IMR-90 (cell line): ENCODE results near the gene MCTP2. TPM values are rescaled to one million over a fixed set of nuclear protein-coding genes. Genes with fewer than 3 reads are reported as not detected.

Source experiments
- ATAC-seq: fragments of 200-7000 bp; cut with Tn5 transposase; 2 replicates; pipeline ENCODE4 v1.9.1; 2020; ENCODE audit warnings: low read depth, mild to moderate bottlenecking, moderate library complexity
- BruUV-seq: library from RNA; stranded (reverse); fragments of 400-500 nt; replicated peaks from 2 replicates; lab custom pipeline; 2021; lab: Mats Ljungman, UMichigan
- CTCF ChIA-PET: fragments of 300-600 bp; formaldehyde crosslinking; extraction: SDS; loops from one replicate; lab custom pipeline; 2021; ENCODE audit warnings: antibody characterized with exemption; lab: Yijun Ruan, JAX
- POLR2A ChIA-PET: fragments of 300-600 bp; sonication (Branson Sonifier 250); formaldehyde crosslinking; loops from one replicate; lab custom pipeline; 2022; ENCODE audit warnings: antibody characterized with exemption; ENCODE audit not compliant: unreplicated experiment; lab: Charles Lee
- DNase-seq: peaks from one replicate; pipeline ENCODE4 v3.0.0; 2013
- H2AFZ ChIP-seq: replicated peaks from 2 replicates; pipeline ENCODE3; 2013; ENCODE audit warnings: low read length, mild to moderate bottlenecking; ENCODE audit not compliant: poor library complexity
- H2AK5ac ChIP-seq: 2 replicates; pipeline ENCODE4 v1.6.1; 2013; ENCODE audit warnings: low read depth, low read length, inconsistent platforms
- H2AK9ac ChIP-seq: replicated peaks from 2 replicates; pipeline ENCODE3; 2013; ENCODE audit warnings: mild to moderate bottlenecking, low read depth, low read length, moderate library complexity; ENCODE audit not compliant: poor library complexity
- H2BK120ac ChIP-seq: 2 replicates; pipeline ENCODE4 v1.6.1; 2013; ENCODE audit warnings: low read depth, low read length, inconsistent platforms
- H2BK15ac ChIP-seq: 3 replicates; pipeline ENCODE4 v1.6.1; 2013; ENCODE audit warnings: low read depth, low read length, inconsistent platforms
- H2BK20ac ChIP-seq: 2 replicates; pipeline ENCODE4 v1.6.1; 2013; ENCODE audit warnings: low read depth, mild to moderate bottlenecking, inconsistent platforms, low read length, moderate library complexity
- H2BK5ac ChIP-seq: 2 replicates; pipeline ENCODE4 v1.6.1; 2013; ENCODE audit warnings: mild to moderate bottlenecking, low read depth, low read length, inconsistent platforms; ENCODE audit not compliant: poor library complexity, severe bottlenecking
- H3K14ac ChIP-seq: replicated peaks from 2 replicates; pipeline ENCODE4 v1.6.1; 2013; ENCODE audit warnings: low read depth, low read length, inconsistent platforms
- H3K18ac ChIP-seq: 2 replicates; pipeline ENCODE4 v1.6.1; 2013; ENCODE audit warnings: low read depth, low read length, control low read depth
- H3K23ac ChIP-seq: 2 replicates; pipeline ENCODE4 v1.6.1; 2013; ENCODE audit warnings: low read depth, low read length, inconsistent platforms
- H3K27ac ChIP-seq: 2 replicates; pipeline ENCODE4 v1.5.1; 2013; ENCODE audit warnings: mild to moderate bottlenecking, control low read depth, low read length; ENCODE audit not compliant: insufficient read depth
- H3K27me3 ChIP-seq: 2 replicates; pipeline ENCODE4 v1.6.1; 2013; ENCODE audit warnings: low read length; ENCODE audit not compliant: control insufficient read depth, insufficient read depth
- H3K36me3 ChIP-seq: 2 replicates; pipeline ENCODE4 v1.6.1; 2013; ENCODE audit warnings: low read length, mixed read lengths; ENCODE audit not compliant: control insufficient read depth, insufficient read depth
- H3K4ac ChIP-seq: 2 replicates; pipeline ENCODE4 v1.6.1; 2013; ENCODE audit warnings: low read depth, low read length, inconsistent platforms
- H3K4me1 ChIP-seq: 2 replicates; pipeline ENCODE4 v1.6.1; 2013; ENCODE audit warnings: low read length, mixed read lengths; ENCODE audit not compliant: control insufficient read depth, insufficient read depth
- H3K4me2 ChIP-seq: 2 replicates; pipeline ENCODE4 v1.6.1; 2013; ENCODE audit warnings: low read depth, mild to moderate bottlenecking, control low read depth, low read length, moderate library complexity
- H3K4me3 ChIP-seq: 2 replicates; pipeline ENCODE4 v1.5.1; 2013; ENCODE audit warnings: low read depth, mild to moderate bottlenecking, control low read depth, low read length, moderate library complexity; ENCODE audit not compliant: insufficient read depth
- H3K56ac ChIP-seq: 2 replicates; pipeline ENCODE4 v1.6.1; 2013; ENCODE audit warnings: low read length, inconsistent platforms; ENCODE audit not compliant: insufficient read depth; ENCODE audit errors: extremely low read depth
- H3K79me1 ChIP-seq, 2 experiments: 2 replicates each; pipeline ENCODE4 v1.6.1; 2013; ENCODE audit warnings: low read length in 2 of 2, inconsistent platforms in 1 of 2, low read depth in 1 of 2
- H3K9ac ChIP-seq: 2 replicates; pipeline ENCODE4 v1.6.1; 2013; ENCODE audit warnings: low read depth, low read length, control low read depth
- H3K9me1 ChIP-seq: 2 replicates; pipeline ENCODE4 v1.6.1; 2013; ENCODE audit warnings: low read length, inconsistent platforms; ENCODE audit not compliant: insufficient read depth
- H3K9me3 ChIP-seq: 2 replicates; pipeline ENCODE4 v1.6.1; 2013; ENCODE audit warnings: low read length; ENCODE audit not compliant: control insufficient read depth, insufficient read depth
- H4K20me1 ChIP-seq: 2 replicates; pipeline ENCODE4 v1.6.1; 2013; ENCODE audit warnings: low read length, inconsistent platforms; ENCODE audit not compliant: insufficient read depth
- H4K5ac ChIP-seq: 2 replicates; pipeline ENCODE4 v1.6.1; 2013; ENCODE audit warnings: mild to moderate bottlenecking, low read depth, low read length, control low read depth
- H4K8ac ChIP-seq, 2 experiments: 2 replicates each; pipeline ENCODE4 v1.6.1; 2013; ENCODE audit warnings: low read depth in 2 of 2, low read length in 2 of 2, control low read depth in 1 of 2, inconsistent platforms in 1 of 2
- H4K91ac ChIP-seq: 2 replicates; pipeline ENCODE4 v1.6.1; 2013; ENCODE audit warnings: low read depth, low read length, inconsistent platforms; ENCODE audit not compliant: insufficient read depth
- BHLHE40 ChIP-seq: fragments of 150-350 bp; IDR thresholded peaks from 2 replicates; pipeline ENCODE4 v1.6.1; 2016; ENCODE audit warnings: mild to moderate bottlenecking, low read depth, low read length
- CEBPB ChIP-seq: IDR thresholded peaks from 2 replicates; pipeline ENCODE4 v1.6.1; 2012; ENCODE audit warnings: low read depth, low read length, improper control_type of control experiment
- CHD1 ChIP-seq: IDR thresholded peaks from 2 replicates; pipeline ENCODE4 v1.6.1; 2012; ENCODE audit warnings: low read depth, low read length, improper control_type of control experiment
- CTCF ChIP-seq: conservative IDR thresholded peaks from 2 replicates; pipeline ENCODE4 v1.5.1; 2012; ENCODE audit warnings: mild to moderate bottlenecking, low read depth, low read length, improper control_type of control experiment
- ELK1 ChIP-seq: fragments of 150-350 bp; IDR thresholded peaks from 2 replicates; pipeline ENCODE4 v1.6.1; 2016; ENCODE audit warnings: low read depth, mild to moderate bottlenecking, low read length, moderate library complexity, borderline replicate concordance
- FOS ChIP-seq: fragments of 150-350 bp; IDR thresholded peaks from 2 replicates; pipeline ENCODE4 v1.6.1; 2016; ENCODE audit warnings: low read depth, low read length
- MAFK ChIP-seq: IDR thresholded peaks from 2 replicates; pipeline ENCODE4 v1.6.1; 2012; ENCODE audit warnings: low read depth, low read length, improper control_type of control experiment
- MAZ ChIP-seq: IDR thresholded peaks from 2 replicates; pipeline ENCODE4 v1.6.1; 2012; ENCODE audit warnings: low read depth, mild to moderate bottlenecking, low read length, improper control_type of control experiment, moderate library complexity, borderline replicate concordance
- MXI1 ChIP-seq: IDR thresholded peaks from 2 replicates; pipeline ENCODE4 v1.6.1; 2012; ENCODE audit warnings: low read depth, mild to moderate bottlenecking, low read length, moderate library complexity, borderline replicate concordance
- NFE2L2 ChIP-seq: fragments of 150-350 bp; IDR thresholded peaks from 2 replicates; pipeline ENCODE4 v1.6.1; 2016; ENCODE audit warnings: low read depth, mild to moderate bottlenecking, low read length
- POLR2A ChIP-seq: IDR thresholded peaks from 2 replicates; pipeline ENCODE4 v1.6.1; 2012; ENCODE audit warnings: mild to moderate bottlenecking, low read depth, low read length
- RAD21 ChIP-seq: IDR thresholded peaks from 2 replicates; pipeline ENCODE4 v1.6.1; 2012; ENCODE audit warnings: low read length, improper control_type of control experiment
- RCOR1 ChIP-seq: IDR thresholded peaks from 2 replicates; pipeline ENCODE4 v1.6.1; 2012; ENCODE audit warnings: mild to moderate bottlenecking, low read length, improper control_type of control experiment; ENCODE audit not compliant: insufficient replicate concordance
- RFX5 ChIP-seq: IDR thresholded peaks from 2 replicates; pipeline ENCODE4 v1.8.0; 2012; ENCODE audit warnings: low read depth, mild to moderate bottlenecking, low read length, moderate library complexity
- SMC3 ChIP-seq: fragments of 150-350 bp; IDR thresholded peaks from 2 replicates; pipeline ENCODE4 v1.6.1; 2016; ENCODE audit warnings: low read depth, mild to moderate bottlenecking, antibody characterized with exemption, low read length, moderate library complexity
- USF2 ChIP-seq: fragments of 150-350 bp; IDR thresholded peaks from 2 replicates; pipeline ENCODE4 v1.6.1; 2017; ENCODE audit warnings: mild to moderate bottlenecking, antibody characterized with exemption, low read length, low read depth
- WGBS, 2 experiments: methylation state at CpG; one replicate each; pipeline versions ENCODE4 v1.1.5 to v1.1.7; 2013; ENCODE audit warnings: missing lambda C conversion rate in 2 of 2; ENCODE audit not compliant: insufficient read length in 1 of 2; ENCODE audit errors: extremely low coverage in 2 of 2; 5-methylcytosine and 5-hydroxymethylcytosine counted together
- dilution Hi-C: fragments of 300-500 bp; cut with HindIII; formaldehyde crosslinking; loops from one replicate; pipeline ENCODE4 v1.14.3; 2018; ENCODE audit warnings: low sequenced_read_pairs; ENCODE audit not compliant: unreplicated experiment
- in situ Hi-C: fragments of 300-500 bp; cut with MboI; formaldehyde crosslinking; loops from 3 replicates; pipeline ENCODE4 v1.14.3; 2019; ENCODE audit warnings: low sequenced_read_pairs, inconsistent platforms, mixed read lengths
- intact Hi-C: fragments of 100-400 bp; cut with micrococcal nuclease; formaldehyde crosslinking; loops from 2 replicates; pipeline ENCODE4 v1.10.0; 2022
- polyA plus RNA-seq, 3 experiments: library from polyadenylated mRNA; depleted of rRNA; stranded (reverse); fragments of >200 nt; gene quantifications; 2 replicates each; pipeline ENCODE4 v1.2.3, GENCODE V29; 2012; ENCODE audit warnings: low replicate concordance in 1 of 3
- total RNA-seq: library from RNA; depleted of rRNA; stranded (reverse); fragments of >200 nt; gene quantifications from 2 replicates; pipeline ENCODE4 v1.2.3, GENCODE V29; 2012

Gene MCTP2
- total and polyA plus RNA-seq, 2 of the 4 experiments (the other 2 are of a cell fraction): 5.1 to 9.9 TPM

GRCh38 chr15:94493176-94493575 lies 261.8 kb downstream of the MCTP2 start:
- H4K8ac ChIP-seq: no peak overlapping the region
- in situ Hi-C loops: no loop called here
- no peak for TF ChIP-seq ELK1
- no peak for TF ChIP-seq MAZ
- no peak for TF ChIP-seq CHD1
- no peak for TF ChIP-seq CTCF
- TF ChIP-seq FOS: no peak
- no peak for TF ChIP-seq RCOR1
- TF ChIP-seq RAD21: no peak
- no peak for TF ChIP-seq POLR2A
- TF ChIP-seq RFX5: no peak
- no peak for TF ChIP-seq CEBPB
- TF ChIP-seq NFE2L2: no peak
- TF ChIP-seq USF2: no peak
- TF ChIP-seq BHLHE40: no peak
- no peak for TF ChIP-seq MAFK
- no peak for TF ChIP-seq MXI1
- no peak for TF ChIP-seq SMC3

More at GRCh38 chr15:94493176-94493575, 261.8 kb downstream of the MCTP2 start:
- BruUV-seq: no TSS peak
- H3K27me3 ChIP-seq: no peaks in the 10 kb centered on the region
- H3K23ac ChIP-seq: no peak overlapping the region
- no peaks in the 10 kb centered on the region for H3K9me3 ChIP-seq
- ChIA-PET POLR2A (no interaction called here), CTCF (no interaction called here)
- H2AFZ ChIP-seq: no peak overlapping the region
- no peak for DNase-seq
- no peaks in the 10 kb centered on the region for H3K4me1 ChIP-seq
- H4K5ac ChIP-seq: no peak overlapping the region
- no peak overlapping the region for H2AK5ac ChIP-seq
- H3K9me1 ChIP-seq: no peaks in the 10 kb centered on the region
- H4K91ac ChIP-seq: no peak overlapping the region
- no peak overlapping the region for H2BK120ac ChIP-seq
- no peak overlapping the region for H2BK5ac ChIP-seq
- no peak overlapping the region for H3K4me3 ChIP-seq
- no peak overlapping the region for H2BK20ac ChIP-seq
- no peaks in the 10 kb centered on the region for H3K36me3 ChIP-seq
- no peaks in the 10 kb centered on the region for H3K79me1 ChIP-seq
- intact Hi-C loops (no loop called here), dilution Hi-C loops (no loop called here)
- no peak overlapping the region for H3K14ac ChIP-seq
- no peak for ATAC-seq
- H3K56ac ChIP-seq: no peak overlapping the region
- H3K18ac ChIP-seq: no peak overlapping the region
- H3K27ac ChIP-seq: no peak overlapping the region
- H3K4ac ChIP-seq: no peak overlapping the region
- no peak overlapping the region for H2BK15ac ChIP-seq
- no peak overlapping the region for H2AK9ac ChIP-seq
- no CpG with 5 or more reads among the region's 3 CpGs for WGBS, 2 experiments
- H3K4me2 ChIP-seq: no peak overlapping the region
- H4K20me1 ChIP-seq: no peaks in the 10 kb centered on the region
- no peak overlapping the region for H3K9ac ChIP-seq
